ENCODE results near the gene RPS6KA5.

DNA sequence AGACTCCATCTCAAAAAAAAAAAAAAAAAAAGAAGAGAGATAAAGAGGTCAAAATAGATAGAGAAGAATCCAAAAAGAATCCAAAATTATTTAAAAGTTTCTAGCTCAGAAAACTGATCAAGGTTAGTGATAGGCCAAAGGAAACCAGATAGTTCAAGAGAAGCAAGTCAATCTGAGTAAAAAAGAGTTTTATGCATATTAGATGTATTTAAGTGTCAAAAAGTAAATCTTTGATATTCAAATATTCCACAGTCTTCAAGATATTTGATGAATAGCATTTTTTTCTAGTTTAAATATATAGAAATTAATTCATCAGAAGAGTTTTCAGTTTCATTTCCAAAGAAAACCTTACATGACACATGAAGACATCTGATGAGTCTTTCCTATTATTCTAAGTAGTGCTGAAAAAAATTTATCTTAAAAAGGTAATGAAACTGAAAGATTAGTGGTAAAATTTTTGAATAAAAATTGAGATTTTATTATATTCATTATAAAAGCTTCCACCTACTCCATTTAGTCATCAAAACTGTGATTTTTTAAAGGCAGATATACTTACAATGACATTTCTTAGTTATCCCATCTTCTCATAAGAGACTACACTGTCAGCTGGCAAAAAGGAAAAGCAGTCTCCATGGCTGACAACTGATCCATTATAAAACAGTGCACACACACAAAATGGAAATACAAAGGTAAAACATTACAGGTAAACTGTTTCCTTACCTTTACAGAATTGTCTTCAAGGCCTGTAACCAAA lies 68.6 kb downstream of the RPS6KA5 start:
- TF ChIP-seq, protein P1, sequence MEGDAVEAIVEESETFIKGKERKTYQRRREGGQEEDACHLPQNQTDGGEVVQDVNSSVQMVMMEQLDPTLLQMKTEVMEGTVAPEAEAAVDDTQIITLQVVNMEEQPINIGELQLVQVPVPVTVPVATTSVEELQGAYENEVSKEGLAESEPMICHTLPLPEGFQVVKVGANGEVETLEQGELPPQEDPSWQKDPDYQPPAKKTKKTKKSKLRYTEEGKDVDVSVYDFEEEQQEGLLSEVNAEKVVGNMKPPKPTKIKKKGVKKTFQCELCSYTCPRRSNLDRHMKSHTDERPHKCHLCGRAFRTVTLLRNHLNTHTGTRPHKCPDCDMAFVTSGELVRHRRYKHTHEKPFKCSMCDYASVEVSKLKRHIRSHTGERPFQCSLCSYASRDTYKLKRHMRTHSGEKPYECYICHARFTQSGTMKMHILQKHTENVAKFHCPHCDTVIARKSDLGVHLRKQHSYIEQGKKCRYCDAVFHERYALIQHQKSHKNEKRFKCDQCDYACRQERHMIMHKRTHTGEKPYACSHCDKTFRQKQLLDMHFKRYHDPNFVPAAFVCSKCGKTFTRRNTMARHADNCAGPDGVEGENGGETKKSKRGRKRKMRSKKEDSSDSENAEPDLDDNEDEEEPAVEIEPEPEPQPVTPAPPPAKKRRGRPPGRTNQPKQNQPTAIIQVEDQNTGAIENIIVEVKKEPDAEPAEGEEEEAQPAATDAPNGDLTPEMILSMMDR (IDR thresholded peaks at IDR 0.05): no peak
- no peak for TF ChIP-seq EZH2 (IDR thresholded peaks at IDR 0.05; ENCODE audit: borderline replicate concordance, insufficient read depth, low read depth, low read length, poor library complexity, severe bottlenecking)
